COLO668 (cell line): ENCODE data around the gene C1QTNF9B.
"Not testable (repeated sequence)": the region's sequence is repeated elsewhere in the genome, so short reads cannot be mapped to it uniquely, and the experiment has no call there.

ENCODE experiments used
- DNase-seq: peaks from one replicate; lab custom pipeline; 2025; ENCODE audit not compliant: unreplicated experiment; lab: John Stamatoyannopoulos, UW

The C1QTNF9B gene

GRCh38 chr13:23894746-23895145 lies 2.6 kb downstream of the C1QTNF9B start:
- DNase-seq, result not testable (repeated sequence)

GRCh38 chr13:23893791-23894190 lies 3.5 kb downstream of the C1QTNF9B start:
- not testable (repeated sequence) for DNase-seq

- DNase-seq, result no peak
Measured at GRCh38 chr13:23889615-23890607, 7.4 kb downstream of the C1QTNF9B start.

- DNase-seq, result peak; percentile 100
Measured at GRCh38 chr13:23888658-23889614, 8.4 kb downstream of the C1QTNF9B start, which contains the start of gene MIPEP. Gene MIPEP (minus strand): TSS chr13:23889400. CDS start chr13:23889320, 80 bp downstream.

- not testable (repeated sequence) for DNase-seq
Measured at GRCh38 chr13:23884361-23884760, 12.9 kb downstream of the C1QTNF9B start.

- no peak for DNase-seq
Measured at GRCh38 chr13:23883255-23883654, 14.0 kb downstream of the C1QTNF9B start.

- DNase-seq, result not testable (repeated sequence)
Measured at GRCh38 chr13:23881402-23881800, 15.9 kb downstream of the C1QTNF9B start.

GRCh38 chr13:23880493-23881401 lies 16.6 kb downstream of the C1QTNF9B start:
- not testable (repeated sequence) for DNase-seq

- no peak for DNase-seq
Measured at GRCh38 chr13:23877286-23877685, 20.0 kb downstream of the C1QTNF9B start.

- no peak for DNase-seq
Measured at GRCh38 chr13:23876265-23876664, 21.0 kb downstream of the C1QTNF9B start.

GRCh38 chr13:23871616-23872220 lies 25.6 kb downstream of the C1QTNF9B start:
- DNase-seq, result no peak

GRCh38 chr13:23870356-23871140 lies 26.8 kb downstream of the C1QTNF9B start:
- DNase-seq, result no peak

GRCh38 chr13:23868521-23868920 lies 28.8 kb downstream of the C1QTNF9B start:
- DNase-seq, result no peak

- no peak for DNase-seq
Measured at GRCh38 chr13:23867027-23867491, 30.2 kb downstream of the C1QTNF9B start.

- no peak for DNase-seq
Measured at GRCh38 chr13:23866420-23867026, 30.8 kb downstream of the C1QTNF9B start.

GRCh38 chr13:23865906-23866305 lies 31.4 kb downstream of the C1QTNF9B start:
- no peak for DNase-seq

GRCh38 chr13:23865026-23865425 lies 32.3 kb downstream of the C1QTNF9B start:
- no peak for DNase-seq

- no peak for DNase-seq
Measured at GRCh38 chr13:23861310-23861709, 36.0 kb downstream of the C1QTNF9B start.
